Activated T-cell treated with anti-CD3 and anti-CD28 coated beads, Interleukin-2, amount 50 U/mL, for 1 hour (primary cell): ENCODE results near the gene LPAR5.
"Not testable (repeated sequence)": the region's sequence is repeated elsewhere in the genome, so short reads cannot be mapped to it uniquely, and the experiment has no call there.

ENCODE experiments used
- DNase-seq: peaks from one replicate; pipeline ENCODE4 v3.0.0-alpha.2; 2020

The LPAR5 gene

DNA sequence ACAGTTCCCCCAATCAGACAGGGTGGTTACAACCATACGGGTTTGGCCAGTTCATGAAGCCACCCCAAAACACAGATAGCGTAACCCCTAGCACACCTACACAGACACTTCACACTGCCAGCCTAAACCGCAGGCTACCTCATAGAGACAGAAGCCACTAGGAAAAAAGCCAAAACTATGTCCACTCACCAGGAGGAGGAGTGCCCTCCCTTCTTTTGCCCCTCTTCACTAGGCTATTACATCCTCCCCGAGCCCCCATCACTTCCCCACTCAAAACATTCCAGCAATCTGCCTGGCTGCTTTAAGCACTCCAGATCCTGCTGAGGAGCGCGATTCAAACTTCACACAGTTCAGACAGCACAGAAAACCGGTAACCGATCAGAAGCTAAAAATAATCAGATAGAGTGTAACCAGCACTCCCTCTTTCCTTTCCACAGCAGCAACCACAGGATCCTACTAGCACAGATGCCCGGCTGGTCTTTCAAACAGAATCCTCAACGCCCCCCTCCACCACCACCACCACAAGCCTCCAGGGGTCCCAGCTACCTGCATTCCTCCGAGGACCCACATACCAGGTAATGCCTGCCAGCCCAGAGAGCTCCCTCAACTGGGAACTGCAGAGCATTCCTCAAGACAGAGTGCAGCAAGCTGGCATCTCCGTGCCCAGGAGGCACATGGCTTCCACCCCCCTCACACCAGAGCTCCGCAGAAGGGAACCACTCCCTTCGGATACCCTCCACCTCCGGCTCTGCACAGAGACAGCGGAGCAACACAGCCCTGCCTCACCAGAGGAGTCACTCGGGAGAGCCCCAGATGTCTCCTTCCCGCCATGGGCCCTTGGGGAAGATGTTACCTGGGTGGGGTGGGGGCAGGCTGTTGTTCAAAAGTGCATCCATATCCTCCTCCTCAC, 30.1 kb downstream of the LPAR5 start:
- peak; percentile 42 for DNase-seq

DNA sequence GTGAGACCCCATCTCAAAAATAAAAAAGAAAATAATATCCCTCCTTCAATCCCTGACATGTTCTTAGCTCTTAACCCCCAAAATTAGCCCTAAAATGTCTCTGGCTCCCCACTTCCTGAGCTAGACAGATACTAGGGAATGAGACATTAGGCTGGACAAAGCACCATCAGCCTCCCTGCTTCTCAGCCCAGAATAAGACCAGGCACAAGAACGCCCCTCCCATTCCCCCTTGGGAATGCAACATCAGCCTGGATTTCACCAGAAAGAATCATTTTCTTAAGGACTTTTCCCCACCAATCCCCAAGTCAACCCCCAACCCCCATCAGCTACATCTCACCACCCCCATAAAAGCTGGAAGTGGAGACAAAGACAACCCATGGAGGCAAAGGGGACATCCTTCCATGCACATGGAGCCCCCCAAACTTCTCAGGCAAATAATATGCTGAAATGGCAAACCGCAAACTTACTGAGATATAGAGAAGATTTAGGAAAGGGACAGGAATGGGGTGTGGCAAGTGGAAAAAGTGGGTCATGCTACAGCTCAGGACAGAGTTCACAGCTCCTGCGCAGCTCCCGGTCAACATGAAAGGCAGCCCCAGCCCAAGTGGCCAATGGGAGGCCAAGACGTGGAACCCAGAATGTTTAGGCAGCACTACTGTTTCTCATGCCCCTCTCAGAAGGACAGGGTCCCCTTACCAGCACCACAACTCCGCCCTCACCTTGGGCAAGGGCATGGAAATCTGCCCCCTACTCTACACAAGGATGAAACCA, 31.3 kb downstream of the LPAR5 start:
- DNase-seq: no peak

- DNase-seq: peak; percentile 44
Measured at GRCh38 chr12:6603095-6603567, 32.6 kb downstream of the LPAR5 start.

- DNase-seq: no peak
Measured at GRCh38 chr12:6602526-6602925, 33.2 kb downstream of the LPAR5 start.

GRCh38 chr12:6595673-6596072, 40.1 kb downstream of the LPAR5 start:
- not testable (repeated sequence) for DNase-seq

DNA sequence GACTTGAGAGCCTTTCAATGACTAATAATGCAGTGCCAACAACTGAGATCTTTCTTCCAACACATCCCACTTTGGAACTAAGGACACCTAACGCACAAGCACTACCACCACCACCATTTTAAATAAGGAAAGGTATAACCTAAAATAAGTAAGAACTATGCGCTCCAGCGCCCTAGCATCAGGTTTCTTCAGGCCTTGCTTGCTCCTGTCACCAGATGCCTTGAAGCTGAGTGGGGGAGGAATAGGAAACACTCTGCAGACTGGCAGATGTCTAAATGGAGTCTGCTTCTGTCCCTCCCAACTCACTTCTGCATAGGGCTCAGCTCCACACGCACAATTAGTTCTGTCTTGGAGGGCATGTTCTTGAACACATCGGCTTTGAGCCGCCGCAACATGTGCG, 43.7 kb downstream of the LPAR5 start:
- no peak for DNase-seq

- not testable (repeated sequence) for DNase-seq
Measured at GRCh38 chr12:6586569-6586968, 49.2 kb downstream of the LPAR5 start.

GRCh38 chr12:6584293-6584692, 51.5 kb downstream of the LPAR5 start:
- DNase-seq: no peak

- DNase-seq: no peak
Measured at GRCh38 chr12:6582959-6583358, 52.8 kb downstream of the LPAR5 start.

- DNase-seq: no peak
Measured at GRCh38 chr12:6582196-6582595, 53.6 kb downstream of the LPAR5 start.

DNA sequence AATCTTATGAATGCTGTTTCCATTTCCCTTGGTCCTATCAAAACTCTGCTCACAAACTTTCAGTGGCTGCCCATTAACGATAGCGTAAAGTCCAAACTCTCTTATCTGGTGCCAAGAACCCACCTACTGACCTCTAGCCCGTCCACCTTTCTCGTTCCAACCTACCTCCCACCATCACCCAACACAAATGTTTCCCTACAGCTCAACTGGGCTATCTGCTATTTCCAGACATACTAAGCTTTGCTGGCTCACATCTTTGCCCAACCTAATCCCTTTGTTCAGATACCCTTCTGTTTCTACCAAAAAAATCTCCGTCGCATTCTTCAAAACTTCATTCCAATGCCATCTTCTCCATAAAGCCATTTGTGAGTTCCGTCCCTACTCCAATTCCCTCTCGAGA, 60.1 kb downstream of the LPAR5 start:
- no peak for DNase-seq

GRCh38 chr12:6574576-6575295, 61.0 kb downstream of the LPAR5 start:
- DNase-seq: no peak

GRCh38 chr12:6573001-6573400, 62.8 kb downstream of the LPAR5 start:
- no peak for DNase-seq

DNA sequence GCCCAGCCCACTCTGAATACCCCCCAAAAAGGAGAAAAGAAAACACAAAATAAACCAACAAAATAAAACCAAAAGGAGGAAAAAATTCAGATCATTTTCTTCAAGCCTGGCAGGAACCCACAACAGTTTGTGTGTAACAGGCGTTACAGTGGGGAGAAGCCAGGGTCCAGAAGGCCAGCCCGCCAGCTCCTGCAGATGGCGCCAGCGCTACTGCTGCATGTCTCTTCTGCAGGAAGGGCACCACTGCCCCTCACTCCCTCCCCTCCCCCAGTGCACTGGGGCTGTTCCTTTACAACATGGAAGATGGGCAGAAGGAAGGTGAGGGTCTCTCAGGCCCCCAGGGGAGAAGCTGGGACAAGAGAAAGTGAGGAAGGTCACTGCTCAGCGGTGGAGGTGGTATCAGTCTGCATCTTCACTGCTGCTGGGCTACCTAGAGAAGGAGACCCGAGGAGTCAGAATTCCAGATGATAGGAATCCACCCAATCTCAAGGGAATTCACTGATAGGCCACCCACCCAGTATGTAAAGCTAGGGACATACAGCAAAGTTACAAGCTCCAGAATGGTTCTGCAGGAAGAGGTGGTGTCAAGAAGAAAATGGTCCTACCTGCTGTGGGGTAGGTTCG, 65.4 kb downstream of the LPAR5 start:
- DNase-seq: peak; percentile 46

DNA sequence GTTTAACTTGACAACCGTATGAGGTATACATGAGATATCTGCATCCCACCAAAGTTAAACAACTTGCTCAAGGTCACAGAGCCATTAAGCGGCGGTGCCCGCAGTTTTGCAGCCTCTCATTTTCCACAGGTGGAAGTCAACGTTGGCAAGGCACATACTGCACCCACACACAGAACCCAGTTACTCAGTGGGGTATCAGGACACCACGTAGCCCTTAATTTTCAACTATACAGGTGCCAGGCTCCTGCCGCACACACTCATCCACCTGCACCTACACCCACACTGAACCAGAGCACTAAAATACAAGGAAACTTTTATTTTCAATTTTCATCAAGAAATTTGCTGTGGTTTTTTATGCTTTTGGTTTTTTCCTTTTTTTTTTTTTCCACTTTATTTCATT, 66.0 kb downstream of the LPAR5 start:
- no peak for DNase-seq

GRCh38 chr12:6569312-6569711, 66.4 kb downstream of the LPAR5 start:
- no peak for DNase-seq
